GM21825 (cell line): ENCODE measurements around the gene TMEM147.
A peak's percentile ranks its signal among the peaks of the same experiment; 100 is the strongest.

Experiments used
- ATAC-seq: cut with Tn5 transposase; IDR thresholded peaks from one replicate; pipeline ENCODE4 v1.9.1; 2021; ENCODE audit warnings: mild to moderate bottlenecking, moderate library complexity; ENCODE audit not compliant: unreplicated experiment

Gene TMEM147

GRCh38 chr19:35545001-35545854 is at the start of gene TMEM147:
TMEM147 (plus strand) TSS chr19:35545626; CDS start chr19:35545740, 114 bp downstream.
- ATAC-seq = peak; percentile 74

GRCh38 chr19:35497406-35497805 is 48.0 kb upstream of the TMEM147 start:
- no peak for ATAC-seq

GRCh38 chr19:35498220-35498619 is 47.2 kb upstream of the TMEM147 start:
- ATAC-seq = no peak

- ATAC-seq = no peak
Observed at GRCh38 chr19:35498984-35499527, 46.4 kb upstream of the TMEM147 start.

- ATAC-seq = no peak
Observed at GRCh38 chr19:35500611-35501010, 44.8 kb upstream of the TMEM147 start.

- no peak for ATAC-seq
Observed at GRCh38 chr19:35501684-35502083, 43.7 kb upstream of the TMEM147 start.

- ATAC-seq = no peak
Observed at GRCh38 chr19:35502751-35503150, 42.7 kb upstream of the TMEM147 start.

- no peak for ATAC-seq
Observed at GRCh38 chr19:35506011-35506410, 39.4 kb upstream of the TMEM147 start.

GRCh38 chr19:35507561-35507960 is 37.9 kb upstream of the TMEM147 start:
- no peak for ATAC-seq

- no peak for ATAC-seq
Observed at GRCh38 chr19:35508129-35508528, 37.3 kb upstream of the TMEM147 start.

- no peak for ATAC-seq
Observed at GRCh38 chr19:35509018-35509652, 36.3 kb upstream of the TMEM147 start.

- ATAC-seq = peak; percentile 46
Observed at GRCh38 chr19:35509861-35510625, 35.4 kb upstream of the TMEM147 start.

GRCh38 chr19:35510626-35510964 is 34.8 kb upstream of the TMEM147 start:
- no peak for ATAC-seq

GRCh38 chr19:35511337-35511736 is 34.1 kb upstream of the TMEM147 start:
- no peak for ATAC-seq

GRCh38 chr19:35512831-35513627 is 32.4 kb upstream of the TMEM147 start:
- no peak for ATAC-seq

- no peak for ATAC-seq
Observed at GRCh38 chr19:35513628-35514281, 31.7 kb upstream of the TMEM147 start, which contains the start of gene DMKN. DMKN (minus strand) TSS chr19:35513649; CDS start chr19:35513475, 174 bp downstream.

GRCh38 chr19:35514282-35514809 is 31.1 kb upstream of the TMEM147 start:
- no peak for ATAC-seq

GRCh38 chr19:35516310-35516709 is 29.1 kb upstream of the TMEM147 start:
- ATAC-seq = no peak

- ATAC-seq = no peak
Observed at GRCh38 chr19:35517342-35517741, 28.1 kb upstream of the TMEM147 start.

- no peak for ATAC-seq
Observed at GRCh38 chr19:35518313-35518712, 27.1 kb upstream of the TMEM147 start.
